ENCODE data around the gene P2RX6. TPM values are rescaled to one million over a fixed set of nuclear protein-coding genes. Genes with fewer than 3 reads are reported as not detected.

Gene P2RX6
- total and polyA plus RNA-seq, 2 donors (not counting 3 experiments of a cell fraction or from before 2014, with no cell fraction given): 0.06 TPM; not detected in 1

- H3K9me1 ChIP-seq (replicated peaks; ENCODE audit: control insufficient read depth, extremely low read depth, insufficient read depth, low read length): no peaks in the 10 kb centered on the region
- H3K4me1 ChIP-seq (ENCODE audit: control insufficient read depth, extremely low read depth, insufficient read depth, low read length): peaks cover 5% of the 10 kb centered on the region
- H3K36me3 ChIP-seq (ENCODE audit: control insufficient read depth in 2 of 2, extremely low read depth in 1 of 2, insufficient read depth in 2 of 2, low read length in 2 of 2): no peaks in the 10 kb centered on the region
- ChIA-PET POLR2A (no interaction called here), CTCF (no interaction called here)
- no peaks in the 10 kb centered on the region for H3K79me2 ChIP-seq (ENCODE audit: control insufficient read depth, insufficient read depth, low read length)
- TF ChIP-seq GATA2 (IDR thresholded peaks at IDR 0.05; ENCODE audit: insufficient read depth, insufficient read length, low read depth, low read length) (no peak), MYC (IDR thresholded peaks at IDR 0.05; ENCODE audit: low read depth, low read length) (no peak), POLR2A (IDR thresholded peaks at IDR 0.05; ENCODE audit: low read depth, low read length) (no peak), EZH2 (IDR thresholded peaks at IDR 0.05; ENCODE audit: borderline replicate concordance, low read depth, low read length, severe bottlenecking) (no peak), POLR2AphosphoS5 (IDR thresholded peaks at IDR 0.05; ENCODE audit: insufficient read depth, low read depth, low read length) (no peak), MAX (IDR thresholded peaks at IDR 0.05; ENCODE audit: insufficient read depth, insufficient read length) (no peak), JUN (IDR thresholded peaks at IDR 0.05; ENCODE audit: borderline replicate concordance, insufficient read depth, insufficient read length, low read depth) (no peak)
- H3K4me2 ChIP-seq (ENCODE audit: insufficient read depth, low read length): no peak overlapping the region
- intact Hi-C loops (cut with micrococcal nuclease): no loop called here
- no peak overlapping the region for H2AFZ ChIP-seq (ENCODE audit: low read depth, low read length)
- H3K27ac ChIP-seq (ENCODE audit: insufficient read depth, low read depth, low read length): no peak overlapping the region
- BruUV-seq (replicated peaks): no TSS peak
- DNase-seq (ENCODE audit: low read depth, low spot score) (no peak), FAIRE-seq (no peak)
- no peaks in the 10 kb centered on the region for H3K9me3 ChIP-seq (replicated peaks; ENCODE audit: control insufficient read depth, insufficient read depth, low read length)
- no peak overlapping the region for H3K9ac ChIP-seq (replicated peaks; ENCODE audit: extremely low read depth, insufficient read depth, low read length)
- H3K4me3 ChIP-seq (replicated peaks in 1 of 3; ENCODE audit: insufficient read depth in 1 of 3, low read depth in 1 of 3, low read length in 3 of 3): no peak overlapping the region
- H4K20me1 ChIP-seq (replicated peaks; ENCODE audit: control insufficient read depth, extremely low read depth, insufficient read depth, low read length): no peaks in the 10 kb centered on the region
- H3K27me3 ChIP-seq (ENCODE audit: control insufficient read depth in 2 of 2, insufficient read depth in 2 of 2, low read length in 2 of 2): peaks cover 0 to 3% of the 10 kb centered on the region in 2 experiments
- dilution Hi-C loops (cut with MboI; ENCODE audit: extremely low pct_ligation_motif_present, low sequenced_read_pairs): no loop called here
These were observed 27.0 kb downstream of the P2RX6 start for GRCh38 chr22:21041937-21042336.

Measured in endothelial cell of umbilical vein (primary cell).